ENCODE data around the gene TNNT2.

The TNNT2 gene

GRCh38 chr1:201374364-201374763, 3.1 kb downstream of the TNNT2 start:
- ATAC-seq = no peak
- TF ChIP-seq CSRNP3 (CRISPR knock-in tag; IDR thresholded peaks at IDR 0.05) (no peak), TOX (CRISPR knock-in tag; IDR thresholded peaks at IDR 0.05; ENCODE audit: borderline replicate concordance) (no peak), ZNF70 (CRISPR knock-in tag; IDR thresholded peaks at IDR 0.05) (no peak), ZFP3 (CRISPR knock-in tag; IDR thresholded peaks at IDR 0.05) (no peak), ESRRG (CRISPR knock-in tag; IDR thresholded peaks at IDR 0.05) (no peak), ZNF8 (CRISPR knock-in tag; IDR thresholded peaks at IDR 0.05) (no peak), RARB (CRISPR knock-in tag; IDR thresholded peaks at IDR 0.05) (no peak), OSR1 (CRISPR knock-in tag; IDR thresholded peaks at IDR 0.05) (no peak)
- TF ChIP-seq, protein P1, sequence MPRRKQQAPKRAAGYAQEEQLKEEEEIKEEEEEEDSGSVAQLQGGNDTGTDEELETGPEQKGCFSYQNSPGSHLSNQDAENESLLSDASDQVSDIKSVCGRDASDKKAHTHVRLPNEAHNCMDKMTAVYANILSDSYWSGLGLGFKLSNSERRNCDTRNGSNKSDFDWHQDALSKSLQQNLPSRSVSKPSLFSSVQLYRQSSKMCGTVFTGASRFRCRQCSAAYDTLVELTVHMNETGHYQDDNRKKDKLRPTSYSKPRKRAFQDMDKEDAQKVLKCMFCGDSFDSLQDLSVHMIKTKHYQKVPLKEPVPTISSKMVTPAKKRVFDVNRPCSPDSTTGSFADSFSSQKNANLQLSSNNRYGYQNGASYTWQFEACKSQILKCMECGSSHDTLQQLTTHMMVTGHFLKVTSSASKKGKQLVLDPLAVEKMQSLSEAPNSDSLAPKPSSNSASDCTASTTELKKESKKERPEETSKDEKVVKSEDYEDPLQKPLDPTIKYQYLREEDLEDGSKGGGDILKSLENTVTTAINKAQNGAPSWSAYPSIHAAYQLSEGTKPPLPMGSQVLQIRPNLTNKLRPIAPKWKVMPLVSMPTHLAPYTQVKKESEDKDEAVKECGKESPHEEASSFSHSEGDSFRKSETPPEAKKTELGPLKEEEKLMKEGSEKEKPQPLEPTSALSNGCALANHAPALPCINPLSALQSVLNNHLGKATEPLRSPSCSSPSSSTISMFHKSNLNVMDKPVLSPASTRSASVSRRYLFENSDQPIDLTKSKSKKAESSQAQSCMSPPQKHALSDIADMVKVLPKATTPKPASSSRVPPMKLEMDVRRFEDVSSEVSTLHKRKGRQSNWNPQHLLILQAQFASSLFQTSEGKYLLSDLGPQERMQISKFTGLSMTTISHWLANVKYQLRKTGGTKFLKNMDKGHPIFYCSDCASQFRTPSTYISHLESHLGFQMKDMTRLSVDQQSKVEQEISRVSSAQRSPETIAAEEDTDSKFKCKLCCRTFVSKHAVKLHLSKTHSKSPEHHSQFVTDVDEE (CRISPR knock-in tag; IDR thresholded peaks at IDR 0.05) = no peak

DNA sequence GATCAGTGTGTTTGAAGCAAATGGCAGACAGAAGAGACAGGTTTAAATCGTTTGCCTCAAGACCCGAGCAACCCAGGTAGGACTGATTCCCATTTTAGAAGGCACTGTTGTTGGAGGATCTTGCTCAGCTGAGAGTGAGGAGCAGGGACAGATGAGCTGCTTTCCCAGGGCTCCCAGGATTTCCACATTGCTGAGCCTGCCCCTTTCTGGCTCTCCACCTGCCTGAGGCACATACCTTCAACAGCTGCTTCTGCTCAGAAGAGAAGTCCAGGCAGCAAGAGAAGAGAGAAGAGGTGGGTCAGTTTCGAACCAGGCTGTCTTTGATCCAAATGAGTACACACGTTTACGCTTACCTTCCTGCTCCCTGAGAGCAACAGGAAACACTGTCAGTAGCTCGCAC, 5.7 kb downstream of the TNNT2 start:
- no peak for ATAC-seq
- TF ChIP-seq SNAI2 (CRISPR knock-in tag; IDR thresholded peaks at IDR 0.05) = no peak
- TF ChIP-seq ESRRG (CRISPR knock-in tag; IDR thresholded peaks at IDR 0.05) = no peak
- TF ChIP-seq POU6F1 (CRISPR knock-in tag; IDR thresholded peaks at IDR 0.05; ENCODE audit: borderline replicate concordance, low read depth) = no peak
- no peak for TF ChIP-seq GLIS3 (CRISPR knock-in tag; IDR thresholded peaks at IDR 0.05)
- TF ChIP-seq, protein P1 (CRISPR knock-in tag; IDR thresholded peaks at IDR 0.05) = no peak
- no peak for TF ChIP-seq BACH2 (CRISPR knock-in tag; IDR thresholded peaks at IDR 0.05; ENCODE audit: borderline replicate concordance)
- TF ChIP-seq ZC3H10 (CRISPR knock-in tag; IDR thresholded peaks at IDR 0.05) = no peak
- TF ChIP-seq, protein P2, sequence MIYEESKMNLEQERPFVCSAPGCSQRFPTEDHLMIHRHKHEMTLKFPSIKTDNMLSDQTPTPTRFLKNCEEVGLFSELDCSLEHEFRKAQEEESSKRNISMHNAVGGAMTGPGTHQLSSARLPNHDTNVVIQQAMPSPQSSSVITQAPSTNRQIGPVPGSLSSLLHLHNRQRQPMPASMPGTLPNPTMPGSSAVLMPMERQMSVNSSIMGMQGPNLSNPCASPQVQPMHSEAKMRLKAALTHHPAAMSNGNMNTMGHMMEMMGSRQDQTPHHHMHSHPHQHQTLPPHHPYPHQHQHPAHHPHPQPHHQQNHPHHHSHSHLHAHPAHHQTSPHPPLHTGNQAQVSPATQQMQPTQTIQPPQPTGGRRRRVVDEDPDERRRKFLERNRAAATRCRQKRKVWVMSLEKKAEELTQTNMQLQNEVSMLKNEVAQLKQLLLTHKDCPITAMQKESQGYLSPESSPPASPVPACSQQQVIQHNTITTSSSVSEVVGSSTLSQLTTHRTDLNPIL (CRISPR knock-in tag; IDR thresholded peaks at IDR 0.05; ENCODE audit: low read depth) = no peak
- TF ChIP-seq TCF4 (CRISPR knock-in tag; IDR thresholded peaks at IDR 0.05; ENCODE audit: borderline replicate concordance) = no peak
- no peak for TF ChIP-seq OSR1 (CRISPR knock-in tag; IDR thresholded peaks at IDR 0.05)
- no peak for TF ChIP-seq ARNTL (CRISPR knock-in tag; IDR thresholded peaks at IDR 0.05; ENCODE audit: borderline replicate concordance, low read depth)
- no peak for TF ChIP-seq TOX (CRISPR knock-in tag; IDR thresholded peaks at IDR 0.05; ENCODE audit: borderline replicate concordance)
- no peak for TF ChIP-seq ZNF70 (CRISPR knock-in tag; IDR thresholded peaks at IDR 0.05)
- no peak for TF ChIP-seq ZFP30 (CRISPR knock-in tag; IDR thresholded peaks at IDR 0.05)

GRCh38 chr1:201371276-201371675, 6.2 kb downstream of the TNNT2 start:
- TF ChIP-seq CSDC2 (CRISPR knock-in tag; IDR thresholded peaks at IDR 0.05) (no peak), TCF4 (CRISPR knock-in tag; IDR thresholded peaks at IDR 0.05; ENCODE audit: borderline replicate concordance) (no peak), ARNTL (CRISPR knock-in tag; IDR thresholded peaks at IDR 0.05; ENCODE audit: borderline replicate concordance, low read depth) (no peak)
- no peak for ATAC-seq
